Activated B cell treated with CpG ODN at 0.5 μM for 24 hours (primary cell): Measurements from ENCODE around the gene VCL. TPM values are rescaled to one million over a fixed set of nuclear protein-coding genes. Genes with fewer than 3 reads are reported as not detected.

ENCODE experiments used
- ATAC-seq: fragments of 200-7000 bp; cut with Tn5 transposase; one replicate; pipeline ENCODE4 v1.10.0; 2021; ENCODE audit warnings: low read depth, mild to moderate bottlenecking, moderate library complexity
- CTCF ChIA-PET: fragments of 350-600 bp; sonication (Branson Sonifier 250); formaldehyde crosslinking; loops from one replicate; lab custom pipeline; 2021; ENCODE audit warnings: antibody characterized with exemption; lab: Charles Lee
- POLR2A ChIA-PET: fragments of 350-600 bp; sonication (Branson Sonifier 250); formaldehyde crosslinking; loops from one replicate; lab custom pipeline; 2021; ENCODE audit warnings: antibody characterized with exemption; lab: Charles Lee
- DNase-seq: peaks from one replicate; pipeline ENCODE4 v3.0.0; 2022
- H3K27ac Mint-ChIP-seq: one replicate; pipeline ENCODE4 v1.8.0; 2020; ENCODE audit warnings: mixed read lengths
- H3K27me3 Mint-ChIP-seq: one replicate; pipeline ENCODE4 v1.8.0; 2021; ENCODE audit warnings: mixed read lengths
- H3K36me3 Mint-ChIP-seq: one replicate; pipeline ENCODE4 v1.8.0; 2021; ENCODE audit warnings: low read depth, mixed read lengths
- H3K4me1 Mint-ChIP-seq: one replicate; pipeline ENCODE4 v1.8.0; 2021; ENCODE audit warnings: mixed read lengths
- H3K4me3 Mint-ChIP-seq: one replicate; pipeline ENCODE4 v1.8.0; 2020; ENCODE audit warnings: mild to moderate bottlenecking, mixed read lengths
- H3K9me3 Mint-ChIP-seq: one replicate; pipeline ENCODE4 v1.8.0; 2020; ENCODE audit warnings: mixed read lengths
- intact Hi-C: fragments of 100-400 bp; cut with micrococcal nuclease; formaldehyde crosslinking; loops from one replicate; pipeline ENCODE4 v1.15.1; 2024
- total RNA-seq: library from RNA; stranded (reverse); gene quantifications from 2 replicates; pipeline ENCODE4 v1.2.3, GENCODE V29; 2022
- TF ChIP-seq, protein P1 (sequence below): fragments of 200-600 bp; IDR thresholded peaks from one replicate; pipeline ENCODE4 v1.8.0; 2022; ENCODE audit warnings: antibody characterized with exemption, mild to moderate bottlenecking

VCL gene
- total RNA-seq, 1 donor from 2014 or later: 21.3 TPM

DNA sequence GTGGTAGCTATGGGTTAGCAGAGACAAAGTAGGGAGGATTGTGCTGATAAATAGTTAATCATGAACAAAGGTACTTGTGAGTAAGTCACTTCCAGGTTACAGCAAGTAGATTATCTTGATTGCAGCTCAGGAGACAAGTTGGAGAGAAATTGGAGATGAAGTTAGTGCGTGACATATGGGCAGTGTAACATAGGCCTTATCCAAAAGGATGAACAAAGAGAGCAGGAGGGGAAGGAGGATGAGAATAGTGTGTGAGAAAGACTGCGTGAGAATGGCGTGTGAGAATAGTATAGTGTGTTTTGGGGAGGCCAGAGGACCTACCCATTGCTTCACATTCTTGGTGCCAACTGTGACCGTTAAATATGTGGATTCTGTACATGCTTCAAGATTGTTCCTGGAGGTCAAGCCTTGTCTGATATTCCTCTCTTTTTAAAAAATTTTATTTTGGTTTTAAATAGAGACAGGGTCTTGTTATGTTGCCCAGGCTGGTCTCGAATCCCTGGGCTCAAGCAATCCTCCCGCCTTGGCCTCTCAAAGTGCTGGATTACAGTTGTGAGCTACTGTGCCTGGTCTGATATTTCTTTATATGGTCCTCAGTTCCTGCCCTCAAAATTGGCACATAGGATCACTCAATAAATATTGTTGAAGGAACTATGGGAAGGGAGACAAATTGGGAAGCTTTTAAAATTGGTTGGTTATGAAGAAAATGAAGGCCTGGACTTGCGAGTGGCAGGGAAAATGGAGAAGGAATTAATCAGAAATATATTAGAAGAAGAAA lies 3.2 kb downstream of the VCL start:
- no peak overlapping the region for H3K27ac Mint-ChIP-seq
- no peak overlapping the region for H3K4me3 Mint-ChIP-seq
- H3K36me3 Mint-ChIP-seq: peaks cover 5% of the 10 kb centered on the region

GRCh38 chr10:74006269-74006668 lies 8.4 kb downstream of the VCL start:
- Mint-ChIP-seq H3K4me3 (no peak overlapping the region), H3K4me1 (peaks cover 36% of the 10 kb centered on the region), H3K36me3 (peaks cover 1% of the 10 kb centered on the region), H3K27me3 (no peaks in the 10 kb centered on the region), H3K27ac (no peak overlapping the region), H3K9me3 (no peaks in the 10 kb centered on the region)
- no peak for ATAC-seq
- intact Hi-C loops: no loop called here
- ChIA-PET POLR2A (no interaction called here), CTCF (interaction anchor here (1.4 kb wide), 1 partner anchor 50 kb away, joined by 3 read pairs; no protein-coding TSS in a partner anchor)
- TF ChIP-seq, protein P1, sequence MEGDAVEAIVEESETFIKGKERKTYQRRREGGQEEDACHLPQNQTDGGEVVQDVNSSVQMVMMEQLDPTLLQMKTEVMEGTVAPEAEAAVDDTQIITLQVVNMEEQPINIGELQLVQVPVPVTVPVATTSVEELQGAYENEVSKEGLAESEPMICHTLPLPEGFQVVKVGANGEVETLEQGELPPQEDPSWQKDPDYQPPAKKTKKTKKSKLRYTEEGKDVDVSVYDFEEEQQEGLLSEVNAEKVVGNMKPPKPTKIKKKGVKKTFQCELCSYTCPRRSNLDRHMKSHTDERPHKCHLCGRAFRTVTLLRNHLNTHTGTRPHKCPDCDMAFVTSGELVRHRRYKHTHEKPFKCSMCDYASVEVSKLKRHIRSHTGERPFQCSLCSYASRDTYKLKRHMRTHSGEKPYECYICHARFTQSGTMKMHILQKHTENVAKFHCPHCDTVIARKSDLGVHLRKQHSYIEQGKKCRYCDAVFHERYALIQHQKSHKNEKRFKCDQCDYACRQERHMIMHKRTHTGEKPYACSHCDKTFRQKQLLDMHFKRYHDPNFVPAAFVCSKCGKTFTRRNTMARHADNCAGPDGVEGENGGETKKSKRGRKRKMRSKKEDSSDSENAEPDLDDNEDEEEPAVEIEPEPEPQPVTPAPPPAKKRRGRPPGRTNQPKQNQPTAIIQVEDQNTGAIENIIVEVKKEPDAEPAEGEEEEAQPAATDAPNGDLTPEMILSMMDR: no peak
- DNase-seq: no peak

More for the DNA sequence above, 3.2 kb downstream of the VCL start:
- no peaks in the 10 kb centered on the region for H3K27me3 Mint-ChIP-seq
- no peak for ATAC-seq
- TF ChIP-seq, protein P1: no peak
- intact Hi-C loops: no loop called here
- peaks cover 37% of the 10 kb centered on the region for H3K4me1 Mint-ChIP-seq
- no peak for DNase-seq
- ChIA-PET POLR2A (no interaction called here), CTCF (interaction anchor here (0.8 to 1.1 kb wide), 2 partner anchors 43 to 60 kb away, joined by 3 to 4 read pairs; no protein-coding TSS in a partner anchor)
- no peaks in the 10 kb centered on the region for H3K9me3 Mint-ChIP-seq

DNA sequence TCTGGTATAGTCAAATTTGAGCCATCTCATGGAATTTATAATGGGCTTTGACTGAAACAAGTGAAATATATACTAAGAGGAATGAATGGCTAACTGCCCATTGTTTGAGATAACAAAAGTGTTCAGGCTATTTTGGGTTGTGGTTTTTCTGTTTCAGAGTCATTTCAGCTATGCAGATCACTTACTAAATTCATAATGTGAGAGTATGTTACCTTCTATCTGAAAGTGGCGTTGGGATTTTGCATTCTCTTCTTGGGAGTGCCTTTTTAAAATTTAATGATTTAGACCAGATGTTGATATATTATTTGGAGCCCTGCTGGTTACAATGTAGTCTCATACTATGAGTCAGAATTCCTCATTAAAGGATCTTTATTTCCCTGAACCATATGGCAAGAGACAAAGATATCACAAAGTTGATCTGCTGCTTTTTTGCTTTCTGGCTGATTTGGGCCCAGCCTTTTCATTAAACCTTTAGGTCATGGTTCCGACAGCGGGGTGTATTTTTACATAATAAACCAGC lies 10.4 kb downstream of the VCL start:
- Mint-ChIP-seq H3K27me3 (no peaks in the 10 kb centered on the region), H3K4me1 (peaks cover 51% of the 10 kb centered on the region), H3K27ac (peak overlapping the region; percentile 19), H3K9me3 (no peaks in the 10 kb centered on the region), H3K36me3 (peaks cover 1% of the 10 kb centered on the region), H3K4me3 (peak overlapping the region; percentile 15)
- CTCF ChIA-PET: no interaction called here
- POLR2A ChIA-PET: interaction anchor here (1.1 kb wide), 1 partner anchor 10 kb away, joined by 4 read pairs; the partner anchor contains the start of gene VCL
- intact Hi-C loops: no loop called here
- DNase-seq: no peak
- TF ChIP-seq, protein P1: no peak
- no peak for ATAC-seq

- H3K27ac Mint-ChIP-seq: no peak overlapping the region
- peaks cover 59% of the 10 kb centered on the region for H3K4me1 Mint-ChIP-seq
- H3K9me3 Mint-ChIP-seq: no peaks in the 10 kb centered on the region
- ChIA-PET CTCF (no interaction called here), POLR2A (no interaction called here)
- intact Hi-C loops: loop anchor here (5.0 kb wide), 1 partner anchor 36 kb away; no protein-coding TSS in a partner anchor
- TF ChIP-seq, protein P1: no peak
- H3K36me3 Mint-ChIP-seq: no peaks in the 10 kb centered on the region
- ATAC-seq (no peak), DNase-seq (no peak)
- no peaks in the 10 kb centered on the region for H3K27me3 Mint-ChIP-seq
- H3K4me3 Mint-ChIP-seq: no peak overlapping the region
Measured at GRCh38 chr10:74011017-74011416, 13.1 kb downstream of the VCL start.

DNA sequence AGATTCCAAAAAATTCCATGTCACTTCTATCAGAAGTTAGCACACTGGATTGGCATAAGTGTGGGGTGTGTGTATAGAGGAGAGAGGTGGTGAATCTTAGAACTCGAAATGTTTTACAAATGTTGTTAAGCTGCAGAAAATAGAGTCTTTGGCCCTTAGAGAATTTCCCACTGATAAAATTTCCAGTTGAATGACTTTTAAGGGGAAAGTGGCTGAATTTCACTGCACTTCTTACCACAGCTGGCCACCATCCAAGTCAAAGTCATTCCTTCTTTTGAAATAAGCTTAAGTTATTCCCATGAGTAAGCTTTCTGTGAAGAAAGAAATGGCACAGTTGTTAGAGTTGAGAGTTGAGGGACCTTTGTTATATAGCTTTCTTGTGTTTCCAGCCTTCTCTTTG lies 13.9 kb downstream of the VCL start:
- intact Hi-C loops: loop anchor here (5.0 kb wide), 1 partner anchor 36 kb away; no protein-coding TSS in a partner anchor
- H3K4me3 Mint-ChIP-seq: no peak overlapping the region
- POLR2A ChIA-PET: interaction anchor here (0.7 kb wide), 1 partner anchor 146 kb away, joined by 3 read pairs; no protein-coding TSS in a partner anchor

More for the DNA sequence above, 13.9 kb downstream of the VCL start:
- H3K4me1 Mint-ChIP-seq: peaks cover 61% of the 10 kb centered on the region
- TF ChIP-seq, protein P1: no peak
- CTCF ChIA-PET: interaction anchor here (0.6 kb wide), 1 partner anchor 53 kb away, joined by 3 read pairs; no protein-coding TSS in a partner anchor
- H3K27ac Mint-ChIP-seq: no peak overlapping the region
- DNase-seq (no peak), ATAC-seq (no peak)
- no peaks in the 10 kb centered on the region for H3K36me3 Mint-ChIP-seq
- no peaks in the 10 kb centered on the region for H3K9me3 Mint-ChIP-seq
- no peaks in the 10 kb centered on the region for H3K27me3 Mint-ChIP-seq
